CD14-positive monocyte (primary cell): ENCODE data around the gene PADI2. TPM values are rescaled to one million over a fixed set of nuclear protein-coding genes. Genes with fewer than 3 reads are reported as not detected.

ENCODE experiments used
- DNase-seq, 3 donors: peaks; one replicate each; pipeline ENCODE4 v3.0.0-alpha.2; 2011 to 2022
- H2AFZ ChIP-seq: 2 replicates; pipeline ENCODE4 v1.6.0; 2012; ENCODE audit warnings: mild to moderate bottlenecking, low read depth, low read length, inconsistent platforms; ENCODE audit not compliant: insufficient read depth, poor library complexity, severe bottlenecking
- H3K27ac ChIP-seq, 2 donors: 1 replicate in 1 of 2; 2 replicates in 1 of 2; pipeline ENCODE4 v1.5.1; 2012 to 2013; ENCODE audit warnings: low read length in 2 of 2, control low read depth in 1 of 2, inconsistent platforms in 1 of 2, low read depth in 1 of 2, mild to moderate bottlenecking in 1 of 2
- H3K27me3 ChIP-seq, 2 donors: one replicate each; pipeline versions ENCODE4 v1.6.0 to v1.6.1; 2011 to 2013; ENCODE audit warnings: low read length in 2 of 2; ENCODE audit not compliant: control insufficient read depth in 2 of 2, insufficient read depth in 2 of 2
- H3K36me3 ChIP-seq, 2 donors: replicated peaks in 1 of 2; 1 replicate in 1 of 2; 2 replicates in 1 of 2; pipeline versions ENCODE4 v1.5.1 to v1.6.1; 2012 to 2013; ENCODE audit warnings: low read length in 2 of 2, control low read depth in 1 of 2, inconsistent platforms in 1 of 2, mild to moderate bottlenecking in 1 of 2; ENCODE audit not compliant: insufficient read depth in 2 of 2, control insufficient read depth in 1 of 2
- H3K4me1 ChIP-seq, 2 donors: 1 replicate in 1 of 2; 2 replicates in 1 of 2; pipeline versions ENCODE4 v1.5.1 to v1.6.1; 2012 to 2013; ENCODE audit warnings: low read length in 2 of 2, control low read depth in 1 of 2, inconsistent platforms in 1 of 2, mild to moderate bottlenecking in 1 of 2, moderate library complexity in 1 of 2; ENCODE audit not compliant: insufficient read depth in 2 of 2, control insufficient read depth in 1 of 2
- H3K4me2 ChIP-seq: replicated peaks from 2 replicates; pipeline ENCODE3; 2012; ENCODE audit warnings: low read length, moderate library complexity, mild to moderate bottlenecking; ENCODE audit not compliant: poor library complexity, severe bottlenecking; ENCODE audit errors: extremely low read depth
- H3K4me3 ChIP-seq, 3 experiments: fragments of 200-600 bp in 1 of 3; sonication (generic) in 1 of 3; replicated peaks in 1 of 3; 1 replicate in 2 of 3; 2 replicates in 1 of 3; pipeline ENCODE4 v1.5.1; 2011 to 2013; ENCODE audit warnings: low read length in 3 of 3, mild to moderate bottlenecking in 3 of 3, control low read depth in 2 of 3, low read depth in 2 of 3, inconsistent platforms in 1 of 3, moderate library complexity in 1 of 3
- H3K79me2 ChIP-seq: 2 replicates; pipeline ENCODE4 v1.6.0; 2012; ENCODE audit warnings: mild to moderate bottlenecking, control low read depth, inconsistent platforms, low read length, moderate library complexity; ENCODE audit not compliant: insufficient read depth
- H3K9ac ChIP-seq: 2 replicates; pipeline ENCODE4 v1.6.0; 2017; ENCODE audit warnings: low read length, mild to moderate bottlenecking; ENCODE audit not compliant: insufficient read depth, poor library complexity, severe bottlenecking
- H3K9me3 ChIP-seq, 2 donors: replicated peaks in 1 of 2; 1 replicate in 1 of 2; 2 replicates in 1 of 2; pipeline versions ENCODE4 v1.5.1 to v1.6.1; 2012 to 2013; ENCODE audit warnings: low read length in 2 of 2, control low read depth in 1 of 2; ENCODE audit not compliant: control insufficient read depth in 1 of 2, insufficient read depth in 1 of 2
- H4K20me1 ChIP-seq: 2 replicates; pipeline ENCODE4 v1.6.0; 2012; ENCODE audit warnings: mild to moderate bottlenecking, low read length, control low read depth, moderate library complexity; ENCODE audit not compliant: insufficient read depth
- H3K27ac Mint-ChIP-seq, 7 donors: one replicate each; pipeline ENCODE4 v1.8.0; 2020; ENCODE audit warnings: mild to moderate bottlenecking in 7 of 7, mixed read lengths in 7 of 7, moderate library complexity in 6 of 7, inconsistent platforms in 2 of 7
- H3K27me3 Mint-ChIP-seq, 3 donors: one replicate each; pipeline ENCODE4 v1.8.0; 2021 to 2022; ENCODE audit warnings: low read depth in 3 of 3, mild to moderate bottlenecking in 3 of 3, mixed read lengths in 3 of 3, moderate library complexity in 3 of 3, inconsistent platforms in 1 of 3
- H3K36me3 Mint-ChIP-seq, 2 donors: one replicate each; pipeline ENCODE4 v1.8.0; 2020; ENCODE audit warnings: mixed read lengths in 2 of 2, inconsistent platforms in 1 of 2, mild to moderate bottlenecking in 1 of 2
- H3K4me1 Mint-ChIP-seq: one replicate; pipeline ENCODE4 v1.8.0; 2020; ENCODE audit warnings: mild to moderate bottlenecking, mixed read lengths
- H3K4me3 Mint-ChIP-seq, 2 donors: one replicate each; pipeline ENCODE4 v1.8.0; 2020; ENCODE audit warnings: mild to moderate bottlenecking in 2 of 2, mixed read lengths in 2 of 2, moderate library complexity in 1 of 2
- H3K9me3 Mint-ChIP-seq, 7 donors: one replicate each; pipeline ENCODE4 v1.8.0; 2020 to 2022; ENCODE audit warnings: mixed read lengths in 7 of 7, mild to moderate bottlenecking in 6 of 7, moderate library complexity in 6 of 7, inconsistent platforms in 2 of 7
- WGBS: methylation state at CpG from one replicate; pipeline ENCODE4 v1.1.5; 2013; ENCODE audit warnings: missing lambda C conversion rate; ENCODE audit not compliant: insufficient coverage; 5-methylcytosine and 5-hydroxymethylcytosine counted together
- intact Hi-C, 2 donors: fragments of 100-400 bp; cut with micrococcal nuclease; formaldehyde crosslinking; loops; one replicate each; pipeline versions ENCODE4 v1.15.0 to v1.15.1; 2023
- polyA plus RNA-seq, 3 donors: library from polyadenylated mRNA; depleted of rRNA in 1 of 3; unstranded in 2 of 3; stranded (reverse) in 1 of 3; fragments of 300-500 nt in 2 of 3; fragments of >200 nt in 1 of 3; fragmentation: Illumina TruSeq in 2 of 3; gene quantifications; 1 replicate in 2 of 3; 2 replicates in 1 of 3; pipeline ENCODE4 v1.2.3, GENCODE V29; 2012 to 2021
- TF ChIP-seq, protein P1 (sequence below): fragments of 200-600 bp; IDR thresholded peaks from one replicate; pipeline ENCODE4 v1.8.0; 2022; ENCODE audit warnings: antibody characterized with exemption, mild to moderate bottlenecking

PADI2 gene
- polyA plus RNA-seq, 3 donors, result 18.6 to 61.7 (median 32.6) TPM

DNA sequence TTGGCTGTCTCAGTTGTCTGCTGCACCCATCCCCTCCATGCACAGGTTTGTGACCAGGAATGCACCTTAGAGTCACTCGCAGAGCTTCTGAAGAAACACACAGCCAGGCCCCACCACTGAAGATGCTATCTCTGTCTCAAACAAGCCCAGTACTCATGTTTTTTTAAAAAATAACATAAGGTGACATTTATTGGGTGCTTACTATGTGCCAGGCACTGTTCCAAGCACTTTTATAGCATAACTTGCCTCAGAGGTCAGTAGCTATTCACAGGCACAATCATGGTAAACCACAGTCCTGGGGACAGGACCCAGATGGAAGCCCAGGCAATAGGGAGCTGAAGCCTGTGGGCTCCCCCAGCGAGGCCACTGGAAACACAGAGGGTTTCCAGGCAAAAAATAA, 98.7 kb downstream of the PADI2 start:
- TF ChIP-seq, protein P1, sequence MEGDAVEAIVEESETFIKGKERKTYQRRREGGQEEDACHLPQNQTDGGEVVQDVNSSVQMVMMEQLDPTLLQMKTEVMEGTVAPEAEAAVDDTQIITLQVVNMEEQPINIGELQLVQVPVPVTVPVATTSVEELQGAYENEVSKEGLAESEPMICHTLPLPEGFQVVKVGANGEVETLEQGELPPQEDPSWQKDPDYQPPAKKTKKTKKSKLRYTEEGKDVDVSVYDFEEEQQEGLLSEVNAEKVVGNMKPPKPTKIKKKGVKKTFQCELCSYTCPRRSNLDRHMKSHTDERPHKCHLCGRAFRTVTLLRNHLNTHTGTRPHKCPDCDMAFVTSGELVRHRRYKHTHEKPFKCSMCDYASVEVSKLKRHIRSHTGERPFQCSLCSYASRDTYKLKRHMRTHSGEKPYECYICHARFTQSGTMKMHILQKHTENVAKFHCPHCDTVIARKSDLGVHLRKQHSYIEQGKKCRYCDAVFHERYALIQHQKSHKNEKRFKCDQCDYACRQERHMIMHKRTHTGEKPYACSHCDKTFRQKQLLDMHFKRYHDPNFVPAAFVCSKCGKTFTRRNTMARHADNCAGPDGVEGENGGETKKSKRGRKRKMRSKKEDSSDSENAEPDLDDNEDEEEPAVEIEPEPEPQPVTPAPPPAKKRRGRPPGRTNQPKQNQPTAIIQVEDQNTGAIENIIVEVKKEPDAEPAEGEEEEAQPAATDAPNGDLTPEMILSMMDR, result no peak
- peaks cover 14 to 23% of the 10 kb centered on the region in 2 donors for H3K4me1 ChIP-seq
- intact Hi-C loops, result no loop called here
- no peak overlapping the region for H3K4me3 ChIP-seq
- peaks cover 27% of the 10 kb centered on the region for H4K20me1 ChIP-seq
- 100% methylated on average over 2 of the region's 2 CpGs for WGBS
- no peaks in the 10 kb centered on the region for H3K9me3 ChIP-seq
- no peak overlapping the region for H2AFZ ChIP-seq
- no peak overlapping the region for H3K9ac ChIP-seq
- DNase-seq, result no peak
- H3K27ac ChIP-seq, result no peak overlapping the region
- no peaks in the 10 kb centered on the region for H3K79me2 ChIP-seq
- no peaks in the 10 kb centered on the region for H3K27me3 ChIP-seq
- no peak overlapping the region for H3K4me3 Mint-ChIP-seq
- peaks cover 0 to 2% (median 0%) of the 10 kb centered on the region in 7 donors for H3K9me3 Mint-ChIP-seq
- H3K4me2 ChIP-seq, result no peak overlapping the region
- no peak overlapping the region for H3K27ac Mint-ChIP-seq
- peaks cover 23% of the 10 kb centered on the region for H3K4me1 Mint-ChIP-seq
- H3K36me3 Mint-ChIP-seq, result peaks cover 71 to 81% of the 10 kb centered on the region in 2 donors
- peaks cover 0 to 2% (median 0%) of the 10 kb centered on the region in 3 donors for H3K27me3 Mint-ChIP-seq
- H3K36me3 ChIP-seq, result peaks cover 75 to 82% of the 10 kb centered on the region in 2 donors

DNA sequence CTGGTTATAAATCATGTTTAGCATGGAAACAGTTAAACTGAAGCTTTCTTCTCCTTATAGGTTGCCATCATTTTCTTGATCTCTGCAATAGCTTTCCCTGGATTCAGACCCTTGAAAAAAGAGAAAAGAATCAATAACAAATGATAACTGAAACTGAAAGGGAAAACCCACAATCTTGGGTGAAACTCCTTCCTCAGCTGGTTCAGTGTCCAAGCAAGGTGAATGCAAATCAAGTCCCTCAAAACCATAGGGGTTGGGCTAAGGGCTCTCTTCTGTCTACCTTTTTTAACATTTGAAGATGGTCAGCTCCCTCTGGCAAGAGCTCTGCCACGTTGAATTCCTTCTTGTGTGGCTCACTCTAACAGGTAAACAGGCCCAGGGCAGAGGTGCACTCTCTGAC, 100.4 kb downstream of the PADI2 start:
- Histone ChIP-seq H4K20me1 (peaks cover 17% of the 10 kb centered on the region), H3K79me2 (no peaks in the 10 kb centered on the region), H3K9me3 (no peaks in the 10 kb centered on the region), H3K36me3 (peaks cover 59 to 66% of the 10 kb centered on the region in 2 donors), H3K9ac (no peak overlapping the region), H3K4me2 (no peak overlapping the region), H3K27ac (no peak overlapping the region), H3K4me3 (no peak overlapping the region), H3K27me3 (no peaks in the 10 kb centered on the region), H2AFZ (no peak overlapping the region), H3K4me1 (peaks cover 26 to 34% of the 10 kb centered on the region in 2 donors)
- Mint-ChIP-seq H3K9me3 (peaks cover 0 to 2% (median 0%) of the 10 kb centered on the region in 7 donors), H3K27me3 (peaks cover 0 to 2% (median 0%) of the 10 kb centered on the region in 3 donors), H3K36me3 (peaks cover 58 to 64% of the 10 kb centered on the region in 2 donors), H3K4me1 (peaks cover 30% of the 10 kb centered on the region), H3K4me3 (no peak overlapping the region), H3K27ac (peak overlapping the region in 4 of 7 donors; percentile 33 to 69 (median 48))
- intact Hi-C loops, result no loop called here
- DNase-seq, result no peak
- 93% methylated on average over 1 of the region's 1 CpG for WGBS
- TF ChIP-seq, protein P1, result no peak
